Measurements from ENCODE around the gene YIF1A. TPM values are rescaled to one million over a fixed set of nuclear protein-coding genes. Genes with fewer than 3 reads are reported as not detected.
"Not testable (repeated sequence)": the region's sequence is repeated elsewhere in the genome, so short reads cannot be mapped to it uniquely, and the experiment has no call there.

Gene YIF1A
- total RNA-seq, 1 experiment from 2014 or later, result 145 TPM

- Histone ChIP-seq H3K4me1 (ENCODE audit: low read length) (peaks cover 16% of the 10 kb centered on the region), H3K27ac (ENCODE audit: low read length) (no peak overlapping the region), H3K9me2 (replicated peaks; ENCODE audit: insufficient read depth, low read length) (no peaks in the 10 kb centered on the region), H3K9ac (ENCODE audit: low read length) (peak overlapping the region; percentile 18; the same call in 1 of the 2 replicates), H3K27me3 (ENCODE audit: low read length) (no peaks in the 10 kb centered on the region), H4K20me1 (ENCODE audit: insufficient read depth, low read depth, low read length) (no peaks in the 10 kb centered on the region), H3K4me2 (ENCODE audit: low read depth, low read length, poor library complexity, severe bottlenecking) (no peak overlapping the region), H2AFZ (ENCODE audit: low read length) (no peak overlapping the region), H3K4me3 (ENCODE audit: low read length) (no peak overlapping the region), H3K79me2 (ENCODE audit: low read length) (no peaks in the 10 kb centered on the region), H3K36me3 (ENCODE audit: insufficient read depth, low read length) (no peaks in the 10 kb centered on the region), H3K9me3 (ENCODE audit: low read length) (no peaks in the 10 kb centered on the region)
- no peak for DNase-seq
Observed at GRCh38 chr11:66327171-66328030, 38.5 kb upstream of the YIF1A start.

GRCh38 chr11:66326261-66327111 lies 37.5 kb upstream of the YIF1A start:
- H3K36me3 ChIP-seq (ENCODE audit: insufficient read depth, low read length), result no peaks in the 10 kb centered on the region
- no peaks in the 10 kb centered on the region for H3K9me3 ChIP-seq (ENCODE audit: low read length)
- H3K9ac ChIP-seq (ENCODE audit: low read length), result no peak overlapping the region
- no peak overlapping the region for H3K27ac ChIP-seq (ENCODE audit: low read length)
- H3K4me1 ChIP-seq (ENCODE audit: low read length), result peaks cover 16% of the 10 kb centered on the region
- H3K4me2 ChIP-seq (ENCODE audit: low read depth, low read length, poor library complexity, severe bottlenecking), result no peak overlapping the region
- H3K9me2 ChIP-seq (replicated peaks; ENCODE audit: insufficient read depth, low read length), result no peaks in the 10 kb centered on the region
- H3K4me3 ChIP-seq (ENCODE audit: low read length), result no peak overlapping the region
- no peaks in the 10 kb centered on the region for H3K79me2 ChIP-seq (ENCODE audit: low read length)
- no peak overlapping the region for H2AFZ ChIP-seq (ENCODE audit: low read length)
- H3K27me3 ChIP-seq (ENCODE audit: low read length), result no peaks in the 10 kb centered on the region
- DNase-seq, result no peak
- no peaks in the 10 kb centered on the region for H4K20me1 ChIP-seq (ENCODE audit: insufficient read depth, low read depth, low read length)

- Histone ChIP-seq H3K9ac (ENCODE audit: low read length) (no peak overlapping the region), H3K27me3 (ENCODE audit: low read length) (no peaks in the 10 kb centered on the region), H4K20me1 (ENCODE audit: insufficient read depth, low read depth, low read length) (no peaks in the 10 kb centered on the region), H2AFZ (ENCODE audit: low read length) (no peak overlapping the region), H3K9me3 (ENCODE audit: low read length) (no peaks in the 10 kb centered on the region), H3K4me1 (ENCODE audit: low read length) (peaks cover 16% of the 10 kb centered on the region), H3K27ac (ENCODE audit: low read length) (no peak overlapping the region), H3K79me2 (ENCODE audit: low read length) (no peaks in the 10 kb centered on the region), H3K4me2 (ENCODE audit: low read depth, low read length, poor library complexity, severe bottlenecking) (no peak overlapping the region), H3K4me3 (ENCODE audit: low read length) (no peak overlapping the region), H3K9me2 (replicated peaks; ENCODE audit: insufficient read depth, low read length) (no peaks in the 10 kb centered on the region), H3K36me3 (ENCODE audit: insufficient read depth, low read length) (no peaks in the 10 kb centered on the region)
- no peak for DNase-seq
Observed at GRCh38 chr11:66325263-66325671, 36.3 kb upstream of the YIF1A start.

GRCh38 chr11:66324664-66325063 lies 35.7 kb upstream of the YIF1A start:
- Histone ChIP-seq H3K27me3 (ENCODE audit: low read length) (no peaks in the 10 kb centered on the region), H3K9me2 (replicated peaks; ENCODE audit: insufficient read depth, low read length) (no peaks in the 10 kb centered on the region), H3K27ac (ENCODE audit: low read length) (no peak overlapping the region), H3K36me3 (ENCODE audit: insufficient read depth, low read length) (no peaks in the 10 kb centered on the region), H3K79me2 (ENCODE audit: low read length) (no peaks in the 10 kb centered on the region), H3K4me1 (ENCODE audit: low read length) (peaks cover 16% of the 10 kb centered on the region), H3K4me2 (ENCODE audit: low read depth, low read length, poor library complexity, severe bottlenecking) (no peak overlapping the region), H4K20me1 (ENCODE audit: insufficient read depth, low read depth, low read length) (no peaks in the 10 kb centered on the region), H3K4me3 (ENCODE audit: low read length) (no peak overlapping the region), H3K9me3 (ENCODE audit: low read length) (no peaks in the 10 kb centered on the region), H2AFZ (ENCODE audit: low read length) (no peak overlapping the region), H3K9ac (ENCODE audit: low read length) (no peak overlapping the region)
- DNase-seq, result no peak

- Histone ChIP-seq H3K36me3 (ENCODE audit: insufficient read depth, low read length) (no peaks in the 10 kb centered on the region), H3K27ac (ENCODE audit: low read length) (no peak overlapping the region), H3K9me3 (ENCODE audit: low read length) (no peaks in the 10 kb centered on the region), H3K79me2 (ENCODE audit: low read length) (no peaks in the 10 kb centered on the region), H3K27me3 (ENCODE audit: low read length) (no peaks in the 10 kb centered on the region), H3K9ac (ENCODE audit: low read length) (no peak overlapping the region), H2AFZ (ENCODE audit: low read length) (no peak overlapping the region), H4K20me1 (ENCODE audit: insufficient read depth, low read depth, low read length) (no peaks in the 10 kb centered on the region), H3K4me3 (ENCODE audit: low read length) (no peak overlapping the region), H3K9me2 (replicated peaks; ENCODE audit: insufficient read depth, low read length) (no peaks in the 10 kb centered on the region), H3K4me2 (ENCODE audit: low read depth, low read length, poor library complexity, severe bottlenecking) (no peak overlapping the region), H3K4me1 (ENCODE audit: low read length) (peaks cover 20% of the 10 kb centered on the region)
- DNase-seq, result no peak
Observed at GRCh38 chr11:66323684-66324083, 34.7 kb upstream of the YIF1A start.

- H3K27ac ChIP-seq (ENCODE audit: low read length), result no peak overlapping the region
- no peak overlapping the region for H3K4me2 ChIP-seq (ENCODE audit: low read depth, low read length, poor library complexity, severe bottlenecking)
- no peak overlapping the region for H3K4me3 ChIP-seq (ENCODE audit: low read length)
- H3K79me2 ChIP-seq (ENCODE audit: low read length), result no peaks in the 10 kb centered on the region
- no peaks in the 10 kb centered on the region for H4K20me1 ChIP-seq (ENCODE audit: insufficient read depth, low read depth, low read length)
- H3K4me1 ChIP-seq (ENCODE audit: low read length), result peaks cover 20% of the 10 kb centered on the region
- H3K36me3 ChIP-seq (ENCODE audit: insufficient read depth, low read length), result no peaks in the 10 kb centered on the region
- no peak for DNase-seq
- H3K9ac ChIP-seq (ENCODE audit: low read length), result no peak overlapping the region
- H3K27me3 ChIP-seq (ENCODE audit: low read length), result no peaks in the 10 kb centered on the region
- H2AFZ ChIP-seq (ENCODE audit: low read length), result no peak overlapping the region
- H3K9me2 ChIP-seq (replicated peaks; ENCODE audit: insufficient read depth, low read length), result no peaks in the 10 kb centered on the region
- H3K9me3 ChIP-seq (ENCODE audit: low read length), result no peaks in the 10 kb centered on the region
Observed at GRCh38 chr11:66322732-66323427, 33.9 kb upstream of the YIF1A start.

- no peaks in the 10 kb centered on the region for H4K20me1 ChIP-seq (ENCODE audit: insufficient read depth, low read depth, low read length)
- no peak overlapping the region for H3K9ac ChIP-seq (ENCODE audit: low read length)
- no peaks in the 10 kb centered on the region for H3K36me3 ChIP-seq (ENCODE audit: insufficient read depth, low read length)
- H2AFZ ChIP-seq (ENCODE audit: low read length), result no peak overlapping the region
- H3K9me2 ChIP-seq (replicated peaks; ENCODE audit: insufficient read depth, low read length), result no peaks in the 10 kb centered on the region
- no peak overlapping the region for H3K27ac ChIP-seq (ENCODE audit: low read length)
- H3K4me3 ChIP-seq (ENCODE audit: low read length), result no peak overlapping the region
- H3K9me3 ChIP-seq (ENCODE audit: low read length), result no peaks in the 10 kb centered on the region
- no peaks in the 10 kb centered on the region for H3K79me2 ChIP-seq (ENCODE audit: low read length)
- DNase-seq, result no peak
- H3K27me3 ChIP-seq (ENCODE audit: low read length), result no peaks in the 10 kb centered on the region
- peaks cover 29% of the 10 kb centered on the region for H3K4me1 ChIP-seq (ENCODE audit: low read length)
- no peak overlapping the region for H3K4me2 ChIP-seq (ENCODE audit: low read depth, low read length, poor library complexity, severe bottlenecking)
Observed at GRCh38 chr11:66321606-66322005, 32.7 kb upstream of the YIF1A start.

GRCh38 chr11:66320748-66321147 lies 31.8 kb upstream of the YIF1A start:
- H2AFZ ChIP-seq (ENCODE audit: low read length), result not testable (repeated sequence)
- peaks cover 26% of the 10 kb centered on the region for H3K4me1 ChIP-seq (ENCODE audit: low read length)

More at GRCh38 chr11:66320748-66321147, 31.8 kb upstream of the YIF1A start:
- H4K20me1 ChIP-seq (ENCODE audit: insufficient read depth, low read depth, low read length); H3K79me2 ChIP-seq (ENCODE audit: low read length); H3K9me2 ChIP-seq (replicated peaks; ENCODE audit: insufficient read depth, low read length); H3K4me3 ChIP-seq (ENCODE audit: low read length); H3K9ac ChIP-seq (ENCODE audit: low read length); H3K27me3 ChIP-seq (ENCODE audit: low read length); H3K4me2 ChIP-seq (ENCODE audit: low read depth, low read length, poor library complexity, severe bottlenecking); H3K9me3 ChIP-seq (ENCODE audit: low read length); DNase-seq; H3K27ac ChIP-seq (ENCODE audit: low read length); H3K36me3 ChIP-seq (ENCODE audit: insufficient read depth, low read length): not testable (repeated sequence)
